ENCODE results near the gene UPK3B. TPM values are rescaled to one million over a fixed set of nuclear protein-coding genes. Genes with fewer than 3 reads are reported as not detected.
A peak's percentile ranks its signal among the peaks of the same experiment; 100 is the strongest.
"Not testable (repeated sequence)": the region's sequence is repeated elsewhere in the genome, so short reads cannot be mapped to it uniquely, and the experiment has no call there.

The UPK3B gene
- total and polyA plus RNA-seq, 2 of the 13 experiments (the other 11 are each of a cell fraction or from before 2014, with no cell fraction given) = not detected

GRCh38 chr7:76516932-76517331 is 6.6 kb downstream of the UPK3B start:
- intact Hi-C loops (cut with micrococcal nuclease; ENCODE audit: unreplicated experiment); CTCF ChIA-PET (ENCODE audit: low intra/inter-chr PET ratio, low total read pairs); H2AFZ ChIP-seq (ENCODE audit: low read length); H3K36me3 ChIP-seq (replicated peaks in 1 of 2; ENCODE audit: control insufficient read depth in 1 of 2, insufficient read depth in 2 of 2, low read length in 2 of 2); H3K9me3 ChIP-seq (ENCODE audit: low read length); FAIRE-seq; ATAC-seq; H3K27me3 ChIP-seq (ENCODE audit: control insufficient read depth in 1 of 2, insufficient read depth in 2 of 2, low read length in 2 of 2); in situ Hi-C loops (cut with HindIII; ENCODE audit: extremely low pct_ligation_motif_present, low pct_unique_long_range_greater_than_20kb); H3K27ac ChIP-seq (ENCODE audit: extremely low read length, insufficient read depth, low read length); POLR2A ChIA-PET; DNase-seq (ENCODE audit: low spot score); H3K79me2 ChIP-seq (ENCODE audit: insufficient read depth, low read length); BruUV-seq (replicated peaks); H3K4me3 ChIP-seq (replicated peaks in 1 of 3; ENCODE audit: insufficient read depth in 1 of 3, low read depth in 2 of 3, low read length in 3 of 3); H4K20me1 ChIP-seq (ENCODE audit: insufficient read depth, low read length): not testable (repeated sequence)
- Histone ChIP-seq H3K9ac (ENCODE audit: insufficient read depth, low read depth, low read length) (peak overlapping the region; percentile 48; the same call in 1 of the 2 replicates), H3K4me1 (ENCODE audit: insufficient read depth, low read length) (peaks cover 51% of the 10 kb centered on the region), H3K4me2 (ENCODE audit: low read depth, low read length) (peak overlapping the region; percentile 88)
- WGBS (ENCODE audit: low lambda C conversion rate) = 64% methylated on average over 4 of the region's 6 CpGs
- TF ChIP-seq ZNF121 (CRISPR knock-in tag; IDR thresholded peaks at IDR 0.05) (peak; percentile 93), ZNF770 (CRISPR knock-in tag; IDR thresholded peaks at IDR 0.05) (peak; percentile 72)

- H3K4me1 ChIP-seq (ENCODE audit: insufficient read depth, low read length); in situ Hi-C loops (cut with HindIII; ENCODE audit: extremely low pct_ligation_motif_present, low pct_unique_long_range_greater_than_20kb); BruUV-seq (replicated peaks); intact Hi-C loops (cut with micrococcal nuclease; ENCODE audit: unreplicated experiment); H3K9me3 ChIP-seq (ENCODE audit: low read length); H3K4me3 ChIP-seq (replicated peaks in 1 of 3; ENCODE audit: insufficient read depth in 1 of 3, low read depth in 2 of 3, low read length in 3 of 3); H3K4me2 ChIP-seq (ENCODE audit: low read depth, low read length); H3K79me2 ChIP-seq (ENCODE audit: insufficient read depth, low read length); POLR2A ChIA-PET; H4K20me1 ChIP-seq (ENCODE audit: insufficient read depth, low read length); DNase-seq (ENCODE audit: low spot score); H3K27me3 ChIP-seq (ENCODE audit: control insufficient read depth in 1 of 2, insufficient read depth in 2 of 2, low read length in 2 of 2); H3K27ac ChIP-seq (ENCODE audit: extremely low read length, insufficient read depth, low read length); FAIRE-seq; H2AFZ ChIP-seq (ENCODE audit: low read length); H3K9ac ChIP-seq (ENCODE audit: insufficient read depth, low read depth, low read length); CTCF ChIA-PET (ENCODE audit: low intra/inter-chr PET ratio, low total read pairs); H3K36me3 ChIP-seq (replicated peaks in 1 of 2; ENCODE audit: control insufficient read depth in 1 of 2, insufficient read depth in 2 of 2, low read length in 2 of 2): not testable (repeated sequence)
- peak; percentile 67 for ATAC-seq
- WGBS (ENCODE audit: low lambda C conversion rate) = 0% methylated on average over 2 of the region's 4 CpGs
- peak; percentile 39; the same call in 1 of the 2 replicates for TF ChIP-seq NFYB (CRISPR knock-in tag; IDR thresholded peaks at IDR 0.05)
- TF ChIP-seq DRAP1 (CRISPR knock-in tag; IDR thresholded peaks at IDR 0.05) = peak; percentile 51; the same call in 1 of the 2 replicates
- peak; percentile 65 for TF ChIP-seq NFYC (CRISPR knock-in tag; IDR thresholded peaks at IDR 0.05)
- TF ChIP-seq HMGXB3 (CRISPR knock-in tag; IDR thresholded peaks at IDR 0.05; ENCODE audit: borderline replicate concordance) = peak; percentile 92
Observed at GRCh38 chr7:76526183-76526582, 15.8 kb downstream of the UPK3B start.

All from HepG2 (cell line).